Measurements from ENCODE around the gene ZNF236.

The ZNF236 gene

GRCh38 chr18:76881744-76882143, 59.4 kb downstream of the ZNF236 start:
- no peak overlapping the region for H3K27ac ChIP-seq
- no peak for TF ChIP-seq CTCF (conservative IDR thresholded peaks at IDR 0.05)

GRCh38 chr18:76882146-76882545, 59.8 kb downstream of the ZNF236 start:
- no peak overlapping the region for H3K27ac ChIP-seq
- TF ChIP-seq CTCF (conservative IDR thresholded peaks at IDR 0.05): no peak

- no peak for TF ChIP-seq CTCF (conservative IDR thresholded peaks at IDR 0.05)
- H3K27ac ChIP-seq: no peak overlapping the region
Measured at GRCh38 chr18:76885001-76885400, 62.6 kb downstream of the ZNF236 start.

- H3K27ac ChIP-seq: no peak overlapping the region
- no peak for TF ChIP-seq CTCF (conservative IDR thresholded peaks at IDR 0.05)
Measured at GRCh38 chr18:76886112-76886511, 63.8 kb downstream of the ZNF236 start.

- H3K27ac ChIP-seq: no peak overlapping the region
- no peak for TF ChIP-seq CTCF (conservative IDR thresholded peaks at IDR 0.05)
Measured at GRCh38 chr18:76889091-76889699, 66.8 kb downstream of the ZNF236 start.

GRCh38 chr18:76892832-76893231, 70.5 kb downstream of the ZNF236 start:
- no peak overlapping the region for H3K27ac ChIP-seq
- no peak for TF ChIP-seq CTCF (conservative IDR thresholded peaks at IDR 0.05)

- no peak overlapping the region for H3K27ac ChIP-seq
- no peak for TF ChIP-seq CTCF (conservative IDR thresholded peaks at IDR 0.05)
Measured at GRCh38 chr18:76894566-76895346, 72.4 kb downstream of the ZNF236 start.
